NB4 (cell line): ENCODE measurements around the gene HBS1L.

Experiments used
- DNase-seq: peaks from one replicate; pipeline ENCODE4 v3.0.0; 2010; ENCODE audit warnings: low read depth
- H3K4me3 ChIP-seq: one replicate; pipeline ENCODE4 v1.5.1; 2011; ENCODE audit warnings: mild to moderate bottlenecking, low read depth, low read length, moderate library complexity
- CTCF ChIP-seq: IDR thresholded peaks from one replicate; pipeline ENCODE4 v1.5.1; 2012; ENCODE audit warnings: low read depth, low read length
- MAX ChIP-seq: IDR thresholded peaks from 2 replicates; pipeline ENCODE4 v1.6.1; 2011; ENCODE audit warnings: low read depth, low read length
- MYC ChIP-seq: IDR thresholded peaks from 2 replicates; pipeline ENCODE4 v1.6.1; 2011; ENCODE audit warnings: low read depth, low read length
- POLR2A ChIP-seq: IDR thresholded peaks from 2 replicates; pipeline ENCODE4 v1.6.1; 2011; ENCODE audit warnings: mild to moderate bottlenecking; ENCODE audit not compliant: insufficient read length; ENCODE audit errors: extremely low read depth

Gene HBS1L

GRCh38 chr6:135043846-135044245, 10.8 kb downstream of the HBS1L start:
- TF ChIP-seq MYC (no peak), POLR2A (no peak), CTCF (no peak), MAX (no peak)
- no peak overlapping the region for H3K4me3 ChIP-seq
- DNase-seq: no peak

DNA sequence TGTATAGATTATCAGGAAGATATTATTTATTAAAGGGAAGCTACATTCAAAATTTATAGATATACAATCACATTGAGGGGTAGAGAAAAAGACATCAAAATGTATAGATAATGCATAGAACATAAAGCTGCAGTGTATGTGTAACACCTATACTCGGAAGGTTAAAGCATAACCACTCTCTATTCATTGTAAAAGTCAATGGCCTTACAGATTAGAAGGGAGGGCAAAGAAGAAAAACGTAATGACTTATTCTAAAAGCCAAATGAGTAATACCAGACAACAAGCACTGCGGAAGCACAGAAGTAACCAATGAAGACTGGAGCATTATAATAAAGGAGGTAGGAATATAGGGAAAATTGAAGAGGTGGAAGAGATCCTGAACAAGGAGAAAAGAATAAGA, 11.3 kb downstream of the HBS1L start:
- TF ChIP-seq MYC: no peak
- no peak for TF ChIP-seq POLR2A
- no peak for TF ChIP-seq CTCF
- no peak for TF ChIP-seq MAX
- DNase-seq: no peak
- no peak overlapping the region for H3K4me3 ChIP-seq

GRCh38 chr6:135038335-135038734, 16.3 kb downstream of the HBS1L start:
- H3K4me3 ChIP-seq: no peak overlapping the region
- DNase-seq: no peak
- no peak for TF ChIP-seq MYC
- no peak for TF ChIP-seq MAX
- no peak for TF ChIP-seq CTCF

DNA sequence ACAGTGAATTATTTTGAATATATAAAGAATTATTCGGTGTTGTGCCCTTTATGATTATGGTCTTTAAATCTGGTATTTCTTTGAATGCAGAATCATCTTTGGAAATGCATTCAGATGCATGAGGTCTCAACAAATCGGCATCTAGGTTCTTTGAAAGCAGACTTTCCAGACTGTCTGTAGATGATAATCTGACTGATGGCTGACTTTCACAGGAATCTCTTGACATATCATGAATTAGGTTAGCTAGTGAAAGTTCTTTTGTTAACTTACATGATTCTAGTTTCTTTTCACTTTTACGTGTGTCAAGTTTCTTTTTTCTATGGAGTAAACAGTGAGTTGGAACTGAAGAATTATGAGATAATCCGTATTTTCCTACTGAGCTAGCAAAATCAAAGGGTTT, 17.1 kb downstream of the HBS1L start:
- no peak for DNase-seq
- TF ChIP-seq POLR2A (no peak), MYC (no peak), CTCF (no peak), MAX (no peak)
- no peak overlapping the region for H3K4me3 ChIP-seq

DNA sequence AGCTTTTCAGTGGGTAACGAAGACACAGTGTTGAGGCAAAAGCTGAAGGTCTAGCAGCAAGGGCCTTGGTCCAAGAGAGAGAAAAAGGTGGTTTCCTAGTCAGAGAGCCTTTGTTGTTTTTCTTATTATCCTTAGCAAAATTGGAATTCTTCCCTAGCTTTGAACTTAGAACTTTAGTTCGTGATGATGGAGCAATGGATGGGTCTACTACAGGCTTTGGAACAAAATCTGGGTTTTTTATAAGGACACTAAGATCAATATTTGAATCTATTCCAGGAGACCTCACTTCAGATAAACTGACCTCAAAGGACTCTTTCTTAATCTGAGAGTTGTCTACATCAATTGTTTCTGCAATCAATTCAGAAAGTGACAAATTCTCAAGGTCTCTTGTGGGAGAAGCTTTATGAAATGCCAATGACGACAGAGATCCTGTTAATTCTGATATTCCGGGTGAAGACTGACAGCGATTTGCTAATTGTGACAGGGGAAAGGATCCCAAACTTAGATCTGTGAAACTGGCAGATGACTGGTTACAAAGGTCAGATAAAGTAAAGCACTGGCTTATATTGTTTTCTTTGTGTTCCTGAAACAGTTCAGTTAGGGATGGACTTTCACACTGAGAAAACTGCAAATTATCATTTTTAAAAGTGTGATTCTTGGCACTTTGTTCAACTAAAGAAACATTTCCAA, 17.7 kb downstream of the HBS1L start:
- DNase-seq: no peak
- no peak for TF ChIP-seq MYC
- no peak for TF ChIP-seq MAX
- no peak for TF ChIP-seq POLR2A
- TF ChIP-seq CTCF: no peak
- H3K4me3 ChIP-seq: no peak overlapping the region

DNA sequence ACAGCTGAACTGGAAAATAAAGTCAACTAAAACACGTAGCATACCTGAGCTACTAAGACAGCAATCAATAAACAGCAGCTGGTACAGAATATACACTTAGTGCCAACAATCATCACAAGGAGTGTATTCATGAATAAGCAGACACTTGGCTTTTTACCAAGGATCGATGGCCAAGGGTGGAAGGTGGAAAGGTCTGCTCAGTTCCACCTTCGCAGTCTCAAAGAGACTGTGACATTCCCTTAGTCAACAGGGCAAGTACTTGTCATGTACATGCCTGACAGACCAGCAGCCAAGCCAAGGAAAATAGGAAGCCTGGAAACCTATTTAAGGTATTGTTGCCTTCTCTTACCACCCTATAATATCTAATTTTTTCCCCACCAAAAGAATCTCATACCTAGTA, 21.4 kb downstream of the HBS1L start:
- no peak for TF ChIP-seq POLR2A
- no peak for TF ChIP-seq MYC
- DNase-seq: no peak
- H3K4me3 ChIP-seq: no peak overlapping the region
